Embryonic facial prominence (tissue), 1 donor: Measurements from ENCODE around the gene FAM240A.

ENCODE experiments used
- DNase-seq: peaks from one replicate; pipeline ENCODE4 v3.0.0-alpha.2; 2016; ENCODE audit errors: extremely low spot score

FAM240A gene

GRCh38 chr3:46674031-46674845, 61.9 kb downstream of the FAM240A start:
- DNase-seq: no peak

- DNase-seq: no peak
Observed at GRCh38 chr3:46675426-46675825, 63.1 kb downstream of the FAM240A start.
